C4-2B (cell line): ENCODE measurements around the gene FBXL14.

Experiments used
- ZFX ChIP-seq: fragments of 450-650 bp; IDR thresholded peaks from 2 replicates; pipeline ENCODE4 v1.6.1; 2017
- TF ChIP-seq, protein P1 (sequence below): fragments of 450-650 bp; conservative IDR thresholded peaks from 2 replicates; pipeline ENCODE4 v1.5.1; 2017; ENCODE audit warnings: mild to moderate bottlenecking

DNA sequence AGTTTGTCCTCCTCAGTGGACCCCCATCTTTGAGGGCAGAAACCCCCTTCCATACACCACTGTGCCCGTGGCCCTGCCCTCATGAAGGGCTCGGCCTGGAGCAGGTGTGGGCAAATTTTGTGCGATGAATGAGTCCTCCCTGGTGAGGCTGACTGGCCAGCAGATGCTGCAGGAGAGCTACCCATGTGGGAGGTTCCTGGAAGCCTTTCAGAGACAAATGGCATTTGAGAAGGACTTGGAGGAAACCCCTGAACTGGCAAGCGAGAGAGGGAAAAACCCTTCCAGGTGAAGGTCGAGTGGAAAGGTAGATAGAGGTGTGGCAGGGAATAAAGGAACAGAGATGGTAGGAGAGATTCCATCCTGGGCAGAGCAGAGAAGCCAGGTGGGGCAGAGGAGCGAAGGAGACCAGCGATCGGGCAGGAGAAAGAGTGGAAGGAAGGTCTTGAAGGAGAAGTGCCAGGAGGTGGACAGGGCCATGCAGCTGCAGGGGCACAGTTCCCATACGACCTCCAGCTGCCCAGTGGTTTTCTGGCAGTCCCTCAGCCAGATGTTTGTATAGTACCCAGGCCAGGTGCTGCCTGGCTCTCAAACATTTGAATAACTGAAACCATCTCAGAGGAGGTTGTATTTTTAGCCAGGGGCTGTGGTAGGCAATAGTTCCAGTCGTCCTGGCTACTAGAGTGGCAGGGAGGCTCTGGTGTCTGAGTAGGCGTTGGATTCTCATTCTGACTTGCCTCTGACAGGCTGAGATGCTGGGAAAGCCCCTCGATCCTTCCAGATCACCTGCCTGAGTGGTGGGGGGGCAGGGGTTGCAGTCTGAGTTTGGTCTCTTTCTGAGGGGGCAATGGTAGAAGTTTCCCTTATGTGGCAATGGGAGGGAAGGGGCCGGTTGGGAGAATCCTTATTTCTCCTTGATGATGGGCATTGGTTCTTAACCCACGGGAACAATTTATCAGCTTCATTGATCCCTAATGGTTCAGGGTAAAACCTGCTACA lies 40.1 kb downstream of the FBXL14 start:
- TF ChIP-seq, protein P1, sequence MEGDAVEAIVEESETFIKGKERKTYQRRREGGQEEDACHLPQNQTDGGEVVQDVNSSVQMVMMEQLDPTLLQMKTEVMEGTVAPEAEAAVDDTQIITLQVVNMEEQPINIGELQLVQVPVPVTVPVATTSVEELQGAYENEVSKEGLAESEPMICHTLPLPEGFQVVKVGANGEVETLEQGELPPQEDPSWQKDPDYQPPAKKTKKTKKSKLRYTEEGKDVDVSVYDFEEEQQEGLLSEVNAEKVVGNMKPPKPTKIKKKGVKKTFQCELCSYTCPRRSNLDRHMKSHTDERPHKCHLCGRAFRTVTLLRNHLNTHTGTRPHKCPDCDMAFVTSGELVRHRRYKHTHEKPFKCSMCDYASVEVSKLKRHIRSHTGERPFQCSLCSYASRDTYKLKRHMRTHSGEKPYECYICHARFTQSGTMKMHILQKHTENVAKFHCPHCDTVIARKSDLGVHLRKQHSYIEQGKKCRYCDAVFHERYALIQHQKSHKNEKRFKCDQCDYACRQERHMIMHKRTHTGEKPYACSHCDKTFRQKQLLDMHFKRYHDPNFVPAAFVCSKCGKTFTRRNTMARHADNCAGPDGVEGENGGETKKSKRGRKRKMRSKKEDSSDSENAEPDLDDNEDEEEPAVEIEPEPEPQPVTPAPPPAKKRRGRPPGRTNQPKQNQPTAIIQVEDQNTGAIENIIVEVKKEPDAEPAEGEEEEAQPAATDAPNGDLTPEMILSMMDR: no peak
- TF ChIP-seq ZFX: no peak
